Progenitor cell of endocrine pancreas (in vitro differentiated cells): Measurements from ENCODE around the gene TAF8. TPM values are rescaled to one million over a fixed set of nuclear protein-coding genes. Genes with fewer than 3 reads are reported as not detected.
"Not testable (repeated sequence)": the region's sequence is repeated elsewhere in the genome, so short reads cannot be mapped to it uniquely, and the experiment has no call there.

ENCODE experiments used
- DNase-seq: peaks from one replicate; pipeline ENCODE4 v3.0.0; 2021; ENCODE audit warnings: low spot score; ENCODE audit not compliant: unreplicated experiment
- H3K27ac Mint-ChIP-seq: 2 replicates; pipeline ENCODE4 v1.8.0; 2021; ENCODE audit warnings: mild to moderate bottlenecking, moderate library complexity, mixed read lengths
- H3K27me3 Mint-ChIP-seq: 2 replicates; pipeline ENCODE4 v1.8.0; 2021; ENCODE audit warnings: mixed read lengths
- H3K36me3 Mint-ChIP-seq: 2 replicates; pipeline ENCODE4 v1.8.0; 2022; ENCODE audit warnings: mixed read lengths; ENCODE audit not compliant: insufficient read depth
- H3K4me1 Mint-ChIP-seq: 2 replicates; pipeline ENCODE4 v1.8.0; 2021; ENCODE audit warnings: low read depth, mixed read lengths
- H3K4me3 Mint-ChIP-seq: 2 replicates; pipeline ENCODE4 v1.8.0; 2021; ENCODE audit warnings: low read depth, mild to moderate bottlenecking, moderate library complexity, mixed read lengths
- H3K9me3 Mint-ChIP-seq: 2 replicates; pipeline ENCODE4 v1.8.0; 2021; ENCODE audit warnings: low read depth, mixed read lengths
- CTCF ChIP-seq: fragments of 200-600 bp; sonication (generic); IDR thresholded peaks from one replicate; pipeline ENCODE4 v1.5.0; 2021; ENCODE audit warnings: antibody characterized with exemption, mild to moderate bottlenecking; ENCODE audit not compliant: unreplicated experiment
- total RNA-seq: library from RNA; stranded (reverse); gene quantifications from 2 replicates; pipeline ENCODE4 v1.2.1, GENCODE V29; 2021

Gene TAF8
- total RNA-seq, 1 donor from 2014 or later, result 38.9 TPM

- no peaks in the 10 kb centered on the region for H3K27me3 Mint-ChIP-seq
- H3K27ac Mint-ChIP-seq, result no peak overlapping the region
- peaks cover 9% of the 10 kb centered on the region for H3K4me1 Mint-ChIP-seq
Measured at GRCh38 chr6:42032366-42032765, 18.0 kb upstream of the TAF8 start.

GRCh38 chr6:42037669-42038068 lies 12.7 kb upstream of the TAF8 start:
- H3K4me3 Mint-ChIP-seq, H3K36me3 Mint-ChIP-seq, DNase-seq, H3K9me3 Mint-ChIP-seq, H3K27me3 Mint-ChIP-seq, H3K4me1 Mint-ChIP-seq, H3K27ac Mint-ChIP-seq: not testable (repeated sequence)

More at GRCh38 chr6:42032366-42032765, 18.0 kb upstream of the TAF8 start:
- Mint-ChIP-seq H3K9me3 (no peaks in the 10 kb centered on the region), H3K4me3 (no peak overlapping the region), H3K36me3 (no peaks in the 10 kb centered on the region)
- DNase-seq, result no peak
- no peak for TF ChIP-seq CTCF

- no peaks in the 10 kb centered on the region for H3K4me1 Mint-ChIP-seq
Measured at GRCh38 chr6:42038163-42038562, 12.2 kb upstream of the TAF8 start.

GRCh38 chr6:42038811-42039408 lies 11.4 kb upstream of the TAF8 start:
- no peaks in the 10 kb centered on the region for H3K27me3 Mint-ChIP-seq
- H3K36me3 Mint-ChIP-seq, result no peaks in the 10 kb centered on the region
- H3K27ac Mint-ChIP-seq, result no peak overlapping the region
- no peak for TF ChIP-seq CTCF
- no peak overlapping the region for H3K4me3 Mint-ChIP-seq
- DNase-seq, result no peak
- H3K9me3 Mint-ChIP-seq, result no peaks in the 10 kb centered on the region
- peaks cover 1% of the 10 kb centered on the region for H3K4me1 Mint-ChIP-seq

More at GRCh38 chr6:42038163-42038562, 12.2 kb upstream of the TAF8 start:
- Mint-ChIP-seq H3K36me3 (no peaks in the 10 kb centered on the region), H3K9me3 (no peaks in the 10 kb centered on the region), H3K27me3 (no peaks in the 10 kb centered on the region), H3K4me3 (no peak overlapping the region), H3K27ac (no peak overlapping the region)
- no peak for DNase-seq
- no peak for TF ChIP-seq CTCF

GRCh38 chr6:42040856-42041480 lies 9.4 kb upstream of the TAF8 start:
- no peak for TF ChIP-seq CTCF
- H3K9me3 Mint-ChIP-seq, result no peaks in the 10 kb centered on the region
- no peak overlapping the region for H3K4me3 Mint-ChIP-seq
- no peak overlapping the region for H3K27ac Mint-ChIP-seq
- DNase-seq, result no peak
- no peaks in the 10 kb centered on the region for H3K27me3 Mint-ChIP-seq
- peaks cover 3% of the 10 kb centered on the region for H3K4me1 Mint-ChIP-seq
- no peaks in the 10 kb centered on the region for H3K36me3 Mint-ChIP-seq
